KMS-11 (cell line): ENCODE results near the gene CBR1.
"Not testable (repeated sequence)": the region's sequence is repeated elsewhere in the genome, so short reads cannot be mapped to it uniquely, and the experiment has no call there.

Source experiments
- H2AFZ ChIP-seq: fragments of 200-600 bp; sonication (generic); 2 replicates; pipeline ENCODE4 v1.6.1; 2016; ENCODE audit warnings: antibody characterized with exemption, mixed run types, low read depth
- H3K27ac ChIP-seq: fragments of 200-600 bp; sonication (generic); 2 replicates; pipeline ENCODE4 v1.6.1; 2016; ENCODE audit warnings: mild to moderate bottlenecking, mixed run types
- H3K27me3 ChIP-seq: fragments of 200-600 bp; sonication (generic); 2 replicates; pipeline ENCODE4 v1.6.1; 2017; ENCODE audit warnings: mild to moderate bottlenecking, low read depth, mixed run types, moderate library complexity; ENCODE audit not compliant: insufficient read depth
- H3K36me3 ChIP-seq: fragments of 200-600 bp; sonication (generic); 2 replicates; pipeline ENCODE4 v1.6.1; 2017; ENCODE audit warnings: mild to moderate bottlenecking, mixed run types; ENCODE audit not compliant: insufficient read depth
- H3K4me1 ChIP-seq: fragments of 200-600 bp; sonication (generic); 2 replicates; pipeline ENCODE4 v1.6.1; 2016; ENCODE audit warnings: mild to moderate bottlenecking, low read depth, mixed run types; ENCODE audit not compliant: poor library complexity, severe bottlenecking
- H3K4me2 ChIP-seq: fragments of 200-600 bp; sonication (generic); 2 replicates; pipeline ENCODE4 v1.7.0; 2016; ENCODE audit warnings: mild to moderate bottlenecking, mixed run types
- H3K4me3 ChIP-seq: fragments of 200-600 bp; sonication (generic); IDR thresholded peaks from 2 replicates; pipeline ENCODE4 v1.6.1; 2017; ENCODE audit warnings: low read depth, low read length, mixed read lengths; ENCODE audit not compliant: insufficient read depth
- H3K79me2 ChIP-seq: fragments of 200-600 bp; sonication (generic); 2 replicates; pipeline ENCODE4 v1.6.1; 2016; ENCODE audit warnings: low read depth, mixed run types; ENCODE audit not compliant: insufficient read depth
- H3K9ac ChIP-seq: fragments of 200-600 bp; sonication (generic); 2 replicates; pipeline ENCODE4 v1.6.1; 2016; ENCODE audit warnings: mild to moderate bottlenecking, mixed run types
- H4K20me1 ChIP-seq: fragments of 200-600 bp; sonication (generic); 2 replicates; pipeline ENCODE4 v1.6.1; 2016; ENCODE audit warnings: mild to moderate bottlenecking, mixed run types; ENCODE audit not compliant: insufficient read depth
- CTCF ChIP-seq: fragments of 200-600 bp; sonication (generic); conservative IDR thresholded peaks from 2 replicates; pipeline ENCODE4 v1.6.1; 2017; ENCODE audit warnings: low read depth, mild to moderate bottlenecking, antibody characterized with exemption, low read length, moderate library complexity, mixed read lengths

The CBR1 gene

GRCh38 chr21:36099000-36099399 lies 29.2 kb downstream of the CBR1 start:
- no peaks in the 10 kb centered on the region for H3K36me3 ChIP-seq
- H3K9ac ChIP-seq, result no peak overlapping the region
- no peak for TF ChIP-seq CTCF
- no peak overlapping the region for H3K4me3 ChIP-seq
- H3K27me3 ChIP-seq, result no peaks in the 10 kb centered on the region
- H4K20me1 ChIP-seq, result no peaks in the 10 kb centered on the region
- H2AFZ ChIP-seq, result no peak overlapping the region
- H3K4me2 ChIP-seq, result no peak overlapping the region; the same call in 1 of the 2 replicates
- no peak overlapping the region for H3K27ac ChIP-seq
- no peaks in the 10 kb centered on the region for H3K79me2 ChIP-seq
- H3K4me1 ChIP-seq, result peaks cover 21% of the 10 kb centered on the region

- H3K4me3 ChIP-seq, H3K79me2 ChIP-seq, H2AFZ ChIP-seq, H3K36me3 ChIP-seq, H3K9ac ChIP-seq, H4K20me1 ChIP-seq, H3K27me3 ChIP-seq: not testable (repeated sequence)
- Histone ChIP-seq H3K27ac (peak overlapping the region; percentile 53; the same call in 1 of the 2 replicates), H3K4me1 (peaks cover 21% of the 10 kb centered on the region), H3K4me2 (peak overlapping the region; percentile 64; the same call in 1 of the 2 replicates)
Observed at GRCh38 chr21:36099695-36100211, 29.9 kb downstream of the CBR1 start.

- Histone ChIP-seq H3K27ac (peak overlapping the region; percentile 53), H3K4me3 (no peak overlapping the region), H3K79me2 (no peaks in the 10 kb centered on the region), H3K36me3 (no peaks in the 10 kb centered on the region), H3K9ac (peak overlapping the region; percentile 22; the same call in 1 of the 2 replicates), H2AFZ (peak overlapping the region; percentile 46; the same call in 1 of the 2 replicates), H3K4me1 (peaks cover 21% of the 10 kb centered on the region), H3K4me2 (peak overlapping the region; percentile 64), H4K20me1 (no peaks in the 10 kb centered on the region), H3K27me3 (no peaks in the 10 kb centered on the region)
- TF ChIP-seq CTCF, result no peak
Observed at GRCh38 chr21:36100971-36101641, 31.3 kb downstream of the CBR1 start.

GRCh38 chr21:36103434-36103833 lies 33.6 kb downstream of the CBR1 start:
- no peak overlapping the region for H3K4me2 ChIP-seq
- peaks cover 21% of the 10 kb centered on the region for H3K4me1 ChIP-seq
- no peak overlapping the region for H3K9ac ChIP-seq
- H2AFZ ChIP-seq, result no peak overlapping the region
- no peaks in the 10 kb centered on the region for H3K36me3 ChIP-seq
- no peaks in the 10 kb centered on the region for H3K79me2 ChIP-seq
- no peaks in the 10 kb centered on the region for H3K27me3 ChIP-seq
- no peak for TF ChIP-seq CTCF
- no peaks in the 10 kb centered on the region for H4K20me1 ChIP-seq
- H3K27ac ChIP-seq, result no peak overlapping the region
- no peak overlapping the region for H3K4me3 ChIP-seq
